Measurements from ENCODE around the gene HSPG2. TPM values are rescaled to one million over a fixed set of nuclear protein-coding genes. Genes with fewer than 3 reads are reported as not detected.

HSPG2 gene
- polyA plus RNA-seq, 1 donor from 2014 or later: 0.79 TPM

- Histone ChIP-seq H3K9me3 (ENCODE audit: low read length) (no peaks in the 10 kb centered on the region), H3K79me2 (replicated peaks; ENCODE audit: insufficient read depth, low read length) (no peaks in the 10 kb centered on the region), H3K4me2 (ENCODE audit: low read length) (no peak overlapping the region), H3K9me2 (ENCODE audit: insufficient read depth, low read length) (no peaks in the 10 kb centered on the region), H2AFZ (ENCODE audit: low read depth, low read length) (no peak overlapping the region), H4K20me1 (ENCODE audit: insufficient read depth) (no peaks in the 10 kb centered on the region), H3K4me3 (ENCODE audit: low read length) (no peak overlapping the region), H3K9ac (ENCODE audit: low read length) (no peak overlapping the region), H3F3A (ENCODE audit: insufficient read depth, low read length, poor library complexity, severe bottlenecking) (no peaks in the 10 kb centered on the region), H3K27me3 (ENCODE audit: insufficient read depth, low read depth, low read length) (no peaks in the 10 kb centered on the region), H3K27ac (ENCODE audit: low read length) (no peak overlapping the region), H3K36me3 (ENCODE audit: insufficient read depth, low read length) (no peaks in the 10 kb centered on the region)
- no peak for TF ChIP-seq TAF1 (IDR thresholded peaks at IDR 0.05; ENCODE audit: low read depth)
- TF ChIP-seq CTCF (IDR thresholded peaks at IDR 0.05; ENCODE audit: poor library complexity, severe bottlenecking): no peak
- TF ChIP-seq EZH2 (IDR thresholded peaks at IDR 0.05; ENCODE audit: borderline replicate concordance, insufficient read depth, low read length, poor library complexity, severe bottlenecking): no peak
- TF ChIP-seq SMC3 (conservative IDR thresholded peaks at IDR 0.05; ENCODE audit: poor library complexity): no peak
- no peak for TF ChIP-seq RAD21 (conservative IDR thresholded peaks at IDR 0.05)
- no peak for TF ChIP-seq REST (IDR thresholded peaks at IDR 0.05; ENCODE audit: borderline replicate concordance)
- no peak for TF ChIP-seq EP300 (conservative IDR thresholded peaks at IDR 0.05; ENCODE audit: poor library complexity, severe bottlenecking)
- TF ChIP-seq MXI1 (conservative IDR thresholded peaks at IDR 0.05; ENCODE audit: poor library complexity, severe bottlenecking): no peak
- no peak for TF ChIP-seq POLR2AphosphoS5 (IDR thresholded peaks at IDR 0.05)
Observed at GRCh38 chr1:21914450-21914849, 22.7 kb downstream of the HSPG2 start.

- H3K27ac ChIP-seq (ENCODE audit: low read length): no peak overlapping the region
Observed at GRCh38 chr1:21913763-21914162, 23.3 kb downstream of the HSPG2 start.

More at GRCh38 chr1:21913763-21914162, 23.3 kb downstream of the HSPG2 start:
- H3K9me2 ChIP-seq (ENCODE audit: insufficient read depth, low read length): no peaks in the 10 kb centered on the region
- no peak overlapping the region for H2AFZ ChIP-seq (ENCODE audit: low read depth, low read length)
- no peak overlapping the region for H3K4me2 ChIP-seq (ENCODE audit: low read length)
- H3F3A ChIP-seq (ENCODE audit: insufficient read depth, low read length, poor library complexity, severe bottlenecking): no peaks in the 10 kb centered on the region
- H4K20me1 ChIP-seq (ENCODE audit: insufficient read depth): no peaks in the 10 kb centered on the region
- TF ChIP-seq RAD21 (conservative IDR thresholded peaks at IDR 0.05) (no peak), SMC3 (conservative IDR thresholded peaks at IDR 0.05; ENCODE audit: poor library complexity) (no peak), REST (IDR thresholded peaks at IDR 0.05; ENCODE audit: borderline replicate concordance) (no peak), MXI1 (conservative IDR thresholded peaks at IDR 0.05; ENCODE audit: poor library complexity, severe bottlenecking) (no peak), EZH2 (IDR thresholded peaks at IDR 0.05; ENCODE audit: borderline replicate concordance, insufficient read depth, low read length, poor library complexity, severe bottlenecking) (no peak), EP300 (conservative IDR thresholded peaks at IDR 0.05; ENCODE audit: poor library complexity, severe bottlenecking) (no peak), POLR2AphosphoS5 (IDR thresholded peaks at IDR 0.05) (no peak), TAF1 (IDR thresholded peaks at IDR 0.05; ENCODE audit: low read depth) (no peak), CTCF (IDR thresholded peaks at IDR 0.05; ENCODE audit: poor library complexity, severe bottlenecking) (no peak)
- H3K4me3 ChIP-seq (ENCODE audit: low read length): no peak overlapping the region
- no peaks in the 10 kb centered on the region for H3K27me3 ChIP-seq (ENCODE audit: insufficient read depth, low read depth, low read length)
- no peaks in the 10 kb centered on the region for H3K9me3 ChIP-seq (ENCODE audit: low read length)
- H3K36me3 ChIP-seq (ENCODE audit: insufficient read depth, low read length): no peaks in the 10 kb centered on the region
- no peak overlapping the region for H3K9ac ChIP-seq (ENCODE audit: low read length)
- H3K79me2 ChIP-seq (replicated peaks; ENCODE audit: insufficient read depth, low read length): no peaks in the 10 kb centered on the region

All from neural cell (in vitro differentiated cells).